Activated B cell treated with CpG ODN at 0.5 μM for 24 hours (primary cell): ENCODE data around the gene CDK19. TPM values are rescaled to one million over a fixed set of nuclear protein-coding genes. Genes with fewer than 3 reads are reported as not detected.
"Not testable (repeated sequence)": the region's sequence is repeated elsewhere in the genome, so short reads cannot be mapped to it uniquely, and the experiment has no call there.

Experiments used
- ATAC-seq: fragments of 200-7000 bp; cut with Tn5 transposase; one replicate; pipeline ENCODE4 v1.10.0; 2021; ENCODE audit warnings: low read depth, mild to moderate bottlenecking, moderate library complexity
- CTCF ChIA-PET: fragments of 350-600 bp; sonication (Branson Sonifier 250); formaldehyde crosslinking; loops from one replicate; lab custom pipeline; 2021; ENCODE audit warnings: antibody characterized with exemption; lab: Charles Lee
- POLR2A ChIA-PET: fragments of 350-600 bp; sonication (Branson Sonifier 250); formaldehyde crosslinking; loops from one replicate; lab custom pipeline; 2021; ENCODE audit warnings: antibody characterized with exemption; lab: Charles Lee
- DNase-seq: peaks from one replicate; pipeline ENCODE4 v3.0.0; 2022
- H3K27ac Mint-ChIP-seq: one replicate; pipeline ENCODE4 v1.8.0; 2020; ENCODE audit warnings: mixed read lengths
- H3K27me3 Mint-ChIP-seq: one replicate; pipeline ENCODE4 v1.8.0; 2021; ENCODE audit warnings: mixed read lengths
- H3K36me3 Mint-ChIP-seq: one replicate; pipeline ENCODE4 v1.8.0; 2021; ENCODE audit warnings: low read depth, mixed read lengths
- H3K4me1 Mint-ChIP-seq: one replicate; pipeline ENCODE4 v1.8.0; 2021; ENCODE audit warnings: mixed read lengths
- H3K4me3 Mint-ChIP-seq: one replicate; pipeline ENCODE4 v1.8.0; 2020; ENCODE audit warnings: mild to moderate bottlenecking, mixed read lengths
- H3K9me3 Mint-ChIP-seq: one replicate; pipeline ENCODE4 v1.8.0; 2020; ENCODE audit warnings: mixed read lengths
- intact Hi-C: fragments of 100-400 bp; cut with micrococcal nuclease; formaldehyde crosslinking; loops from one replicate; pipeline ENCODE4 v1.15.1; 2024
- total RNA-seq: library from RNA; stranded (reverse); gene quantifications from 2 replicates; pipeline ENCODE4 v1.2.3, GENCODE V29; 2022
- TF ChIP-seq, protein P1 (sequence below): fragments of 200-600 bp; IDR thresholded peaks from one replicate; pipeline ENCODE4 v1.8.0; 2022; ENCODE audit warnings: antibody characterized with exemption, mild to moderate bottlenecking

CDK19 gene
- total RNA-seq, 1 donor from 2014 or later, result 31.1 TPM

DNA sequence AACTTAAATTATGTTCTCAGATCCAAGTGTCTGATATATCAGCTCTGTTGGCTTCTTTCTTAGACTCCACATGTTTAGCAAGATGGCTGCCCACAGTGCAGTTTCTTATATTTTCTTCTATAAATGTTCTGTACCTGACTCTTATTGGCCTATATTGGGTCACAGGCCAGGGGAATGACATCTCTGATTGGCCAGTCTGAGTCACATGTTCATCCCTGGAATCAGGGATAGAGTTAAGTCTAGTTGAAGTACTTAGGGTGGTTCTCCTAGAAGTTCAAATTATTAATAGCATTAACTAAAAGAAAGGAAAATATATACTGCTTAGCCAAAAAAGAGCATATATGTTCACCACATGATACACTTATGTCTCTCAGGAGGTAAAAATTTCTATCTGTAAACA is 233.6 kb downstream of the CDK19 start:
- Mint-ChIP-seq H3K27me3 (no peaks in the 10 kb centered on the region), H3K4me1 (no peaks in the 10 kb centered on the region), H3K36me3 (no peaks in the 10 kb centered on the region), H3K4me3 (no peak overlapping the region), H3K9me3 (peaks cover 4% of the 10 kb centered on the region), H3K27ac (no peak overlapping the region)
- TF ChIP-seq, protein P1, sequence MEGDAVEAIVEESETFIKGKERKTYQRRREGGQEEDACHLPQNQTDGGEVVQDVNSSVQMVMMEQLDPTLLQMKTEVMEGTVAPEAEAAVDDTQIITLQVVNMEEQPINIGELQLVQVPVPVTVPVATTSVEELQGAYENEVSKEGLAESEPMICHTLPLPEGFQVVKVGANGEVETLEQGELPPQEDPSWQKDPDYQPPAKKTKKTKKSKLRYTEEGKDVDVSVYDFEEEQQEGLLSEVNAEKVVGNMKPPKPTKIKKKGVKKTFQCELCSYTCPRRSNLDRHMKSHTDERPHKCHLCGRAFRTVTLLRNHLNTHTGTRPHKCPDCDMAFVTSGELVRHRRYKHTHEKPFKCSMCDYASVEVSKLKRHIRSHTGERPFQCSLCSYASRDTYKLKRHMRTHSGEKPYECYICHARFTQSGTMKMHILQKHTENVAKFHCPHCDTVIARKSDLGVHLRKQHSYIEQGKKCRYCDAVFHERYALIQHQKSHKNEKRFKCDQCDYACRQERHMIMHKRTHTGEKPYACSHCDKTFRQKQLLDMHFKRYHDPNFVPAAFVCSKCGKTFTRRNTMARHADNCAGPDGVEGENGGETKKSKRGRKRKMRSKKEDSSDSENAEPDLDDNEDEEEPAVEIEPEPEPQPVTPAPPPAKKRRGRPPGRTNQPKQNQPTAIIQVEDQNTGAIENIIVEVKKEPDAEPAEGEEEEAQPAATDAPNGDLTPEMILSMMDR, result no peak
- ATAC-seq (no peak), DNase-seq (no peak)
- CTCF ChIA-PET, result no interaction called here
- POLR2A ChIA-PET, result interaction anchor here (0.7 kb wide), 1 partner anchor 8 kb away, joined by 7 read pairs; no protein-coding TSS in a partner anchor
- intact Hi-C loops, result no loop called here

DNA sequence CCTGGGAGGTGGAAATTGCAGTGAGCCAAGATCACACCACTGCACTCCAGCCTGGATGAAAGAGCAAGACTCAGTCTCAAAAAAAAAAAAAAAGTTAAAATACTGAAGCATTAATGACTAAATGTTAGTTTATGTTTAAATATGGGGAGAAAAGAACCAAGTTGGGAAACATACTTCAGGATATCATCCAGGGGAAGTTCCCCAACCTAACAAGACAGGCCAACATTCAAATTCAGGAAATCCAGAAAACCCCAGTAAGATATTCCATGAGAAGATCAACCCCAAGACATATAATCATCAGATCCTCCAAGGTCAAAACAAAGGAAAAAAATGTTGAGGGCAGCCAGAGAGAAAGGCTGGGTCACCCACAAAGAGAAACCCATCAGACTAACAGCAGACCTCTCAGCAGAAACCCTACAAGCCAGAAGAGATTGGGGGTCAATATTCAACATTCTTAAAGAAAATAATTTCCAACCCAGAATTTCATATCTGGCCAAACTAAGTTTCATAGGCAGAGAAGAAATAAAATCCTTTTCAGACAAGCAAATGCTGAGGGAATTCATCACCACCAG is 237.6 kb downstream of the CDK19 start:
- ATAC-seq, H3K27me3 Mint-ChIP-seq, H3K4me1 Mint-ChIP-seq, intact Hi-C loops, H3K9me3 Mint-ChIP-seq, H3K27ac Mint-ChIP-seq, H3K4me3 Mint-ChIP-seq, H3K36me3 Mint-ChIP-seq, CTCF ChIA-PET, DNase-seq, POLR2A ChIA-PET: not testable (repeated sequence)

DNA sequence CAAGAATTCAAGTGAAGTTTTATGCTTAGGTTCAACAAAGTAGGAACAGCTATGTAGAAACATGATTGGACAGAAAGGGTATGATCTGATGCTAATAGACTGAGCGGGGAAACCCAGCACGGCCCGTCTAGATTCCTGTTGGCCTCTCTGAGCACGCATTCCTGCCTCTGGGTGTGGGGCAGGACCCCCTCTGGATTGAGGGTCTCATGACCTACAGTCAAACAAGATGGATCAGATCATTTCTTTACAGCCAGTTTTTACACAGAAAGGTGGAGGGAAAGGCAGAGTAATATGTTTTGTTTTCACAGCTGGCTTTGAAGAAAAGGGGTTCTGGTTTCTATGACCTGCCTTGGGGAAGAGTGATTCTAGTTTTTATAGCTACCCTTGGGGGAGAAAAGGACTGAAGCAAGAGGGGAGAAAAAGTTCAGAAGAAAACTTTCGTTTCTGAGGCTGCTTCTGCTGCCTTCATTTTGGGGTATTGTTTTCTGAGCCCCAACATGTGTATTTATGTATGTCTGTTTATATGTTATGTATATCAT is 239.3 kb downstream of the CDK19 start:
- ChIA-PET CTCF (no interaction called here), POLR2A (no interaction called here)
- H3K4me3 Mint-ChIP-seq, result no peak overlapping the region
- ATAC-seq, result no peak
- no peaks in the 10 kb centered on the region for H3K4me1 Mint-ChIP-seq
- TF ChIP-seq, protein P1, result no peak
- no peak overlapping the region for H3K27ac Mint-ChIP-seq
- no peaks in the 10 kb centered on the region for H3K27me3 Mint-ChIP-seq
- H3K36me3 Mint-ChIP-seq, result no peaks in the 10 kb centered on the region
- no peak for DNase-seq
- intact Hi-C loops, result no loop called here
- peaks cover 4% of the 10 kb centered on the region for H3K9me3 Mint-ChIP-seq

DNA sequence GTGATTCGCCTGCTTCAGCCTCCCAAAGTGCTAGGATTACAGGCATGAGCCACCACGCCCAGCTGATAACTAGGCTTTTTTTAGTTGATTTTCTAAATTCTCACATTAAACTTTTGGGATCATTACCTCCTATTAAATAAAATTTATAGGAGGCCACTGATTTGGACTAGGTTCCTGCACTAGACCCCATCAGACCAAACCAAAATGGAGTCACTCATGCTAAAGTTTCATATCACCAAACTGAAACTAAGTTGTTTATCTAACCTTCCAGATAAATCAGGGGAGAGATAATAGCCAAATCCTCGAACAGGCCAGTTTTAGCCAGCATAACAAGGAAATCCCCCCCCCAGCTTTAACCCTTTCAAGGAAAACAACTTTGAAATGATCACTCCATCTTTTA is 240.5 kb downstream of the CDK19 start:
- POLR2A ChIA-PET, result no interaction called here

DNA sequence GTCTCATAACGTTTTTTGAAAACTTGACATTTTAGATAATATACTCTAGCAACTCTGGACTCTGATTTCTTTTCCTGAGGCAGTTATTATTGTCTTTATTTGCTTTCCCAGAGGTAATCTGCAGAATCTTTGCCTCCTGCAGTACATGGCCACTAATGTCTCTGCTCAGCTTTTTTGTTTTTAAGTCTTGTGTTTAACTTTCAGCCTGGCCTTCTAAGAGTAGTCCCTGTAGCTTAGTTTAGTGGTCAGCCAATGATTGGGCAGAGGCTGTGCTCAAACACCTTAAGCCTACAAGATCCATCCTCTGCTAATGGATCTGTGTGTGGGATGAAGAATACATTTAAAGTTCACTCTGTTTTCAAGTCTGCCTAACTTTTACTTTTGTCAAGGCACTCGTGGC is 241.7 kb downstream of the CDK19 start:
- POLR2A ChIA-PET, result no interaction called here

More for the DNA sequence above, 240.5 kb downstream of the CDK19 start:
- Mint-ChIP-seq H3K4me3 (no peak overlapping the region), H3K27ac (no peak overlapping the region), H3K36me3 (no peaks in the 10 kb centered on the region), H3K4me1 (no peaks in the 10 kb centered on the region), H3K27me3 (no peaks in the 10 kb centered on the region), H3K9me3 (peaks cover 4% of the 10 kb centered on the region)
- intact Hi-C loops, result no loop called here
- TF ChIP-seq, protein P1, result no peak
- ATAC-seq (no peak), DNase-seq (no peak)
- CTCF ChIA-PET, result no interaction called here

More for the DNA sequence above, 241.7 kb downstream of the CDK19 start:
- ATAC-seq (no peak), DNase-seq (no peak)
- Mint-ChIP-seq H3K27me3 (no peaks in the 10 kb centered on the region), H3K4me1 (peaks cover 2% of the 10 kb centered on the region), H3K4me3 (no peak overlapping the region), H3K9me3 (no peaks in the 10 kb centered on the region), H3K36me3 (no peaks in the 10 kb centered on the region), H3K27ac (no peak overlapping the region)
- intact Hi-C loops, result no loop called here
- CTCF ChIA-PET, result no interaction called here
- TF ChIP-seq, protein P1, result no peak
